H1 (cell line): Measurements from ENCODE around the gene ANKH. TPM values are rescaled to one million over a fixed set of nuclear protein-coding genes. Genes with fewer than 3 reads are reported as not detected.

ENCODE experiments used
- EGR1 ChIP-seq: IDR thresholded peaks from 2 replicates; pipeline ENCODE4 v1.6.1; 2011; ENCODE audit warnings: low read depth, low read length, borderline replicate concordance
- GABPA ChIP-seq: IDR thresholded peaks from 2 replicates; pipeline ENCODE4 v1.6.1; 2011; ENCODE audit warnings: mild to moderate bottlenecking, low read length, moderate library complexity, borderline replicate concordance; ENCODE audit not compliant: insufficient read depth
- TAF7 ChIP-seq: optimal IDR thresholded peaks from 2 replicates; pipeline ENCODE3; 2011; ENCODE audit warnings: low read depth, mild to moderate bottlenecking, inconsistent platforms, low read length, moderate library complexity, borderline replicate concordance
- TCF12 ChIP-seq: IDR thresholded peaks from 2 replicates; pipeline ENCODE4 v1.6.1; 2011; ENCODE audit warnings: low read depth, mild to moderate bottlenecking, low read length
- polyA plus RNA-seq, 7 experiments: library from polyadenylated mRNA; depleted of rRNA in 3 of 7; stranded (reverse) in 5 of 7; unstranded in 2 of 7; fragments of >200 nt in 5 of 7; fragments of 200-250 nt in 2 of 7; gene quantifications; 1 replicate in 5 of 7; 2 replicates in 1 of 7; 4 replicates in 1 of 7; pipeline versions ENCODE4 v1.2.1 to v1.2.3, GENCODE V29; 2011 to 2013; ENCODE audit warnings: missing spikeins in 2 of 7, mixed read lengths in 2 of 7
- total RNA-seq: library from RNA; stranded (reverse); fragmentation: NEBNext Ultra II Directional; extraction: Animal tissue kit (Norgen Biotek cat#: 25700); gene quantifications from 2 replicates; pipeline ENCODE4 v1.2.1, GENCODE V29; 2021

Gene ANKH
- total and polyA plus RNA-seq, 2 of the 8 experiments (the other 6 are each of a cell fraction or from before 2014, with no cell fraction given), result 5.3 to 13.0 TPM

GRCh38 chr5:14859150-14859549 is 12.4 kb downstream of the ANKH start (continued):
- TF ChIP-seq GABPA (no peak), TAF7 (no peak), TCF12 (no peak), EGR1 (no peak)
